ENCODE data around the gene NECTIN4. TPM values are rescaled to one million over a fixed set of nuclear protein-coding genes. Genes with fewer than 3 reads are reported as not detected.

The NECTIN4 gene
- total and polyA plus RNA-seq, 2 of the 13 experiments (the other 11 are each of a cell fraction or from before 2014, with no cell fraction given), result 5.9 to 12.4 TPM

GRCh38 chr1:161117759-161118581, 28.6 kb upstream of the NECTIN4 start, which contains the start of the genes NIT1 and PFDN2 (continued):
- TF ChIP-seq ZBTB33 (CRISPR knock-in tag; IDR thresholded peaks at IDR 0.05) (no peak), SMAD9 (CRISPR knock-in tag; IDR thresholded peaks at IDR 0.05) (no peak), ZNF883 (CRISPR knock-in tag; IDR thresholded peaks at IDR 0.05; ENCODE audit: not compliant biosample characterization) (peak; percentile 70), ZNF619 (CRISPR knock-in tag; IDR thresholded peaks at IDR 0.05) (peak; percentile 89), ETV6 (CRISPR knock-in tag; conservative IDR thresholded peaks at IDR 0.05) (peak; percentile 79), KDM6A (CRISPR knock-in tag; IDR thresholded peaks at IDR 0.05; ENCODE audit: low read depth) (0 out of 2 replicates have a peak, but pooled peaks have one; percentile 35), POLR2A (IDR thresholded peaks at IDR 0.05; ENCODE audit: insufficient read depth in 1 of 2, low read depth in 2 of 2, low read length in 2 of 2) (peak; percentile 62 to 88), ZBTB37 (CRISPR knock-in tag; IDR thresholded peaks at IDR 0.05) (no peak), ZBTB46 (CRISPR knock-in tag; IDR thresholded peaks at IDR 0.05; ENCODE audit: borderline replicate concordance) (no peak), RXRA (CRISPR knock-in tag; IDR thresholded peaks at IDR 0.05) (peak; percentile 22; the same call in 1 of the 2 replicates), PBX3 (CRISPR knock-in tag; IDR thresholded peaks at IDR 0.05; ENCODE audit: borderline replicate concordance) (no peak), DNMT3B (CRISPR knock-in tag; conservative IDR thresholded peaks at IDR 0.05) (no peak), ZSCAN22 (CRISPR knock-in tag; IDR thresholded peaks at IDR 0.05) (0 out of 2 replicates have a peak, but pooled peaks have one; percentile 26), RAD51 (IDR thresholded peaks at IDR 0.05; ENCODE audit: borderline replicate concordance) (no peak), ZNF367 (CRISPR knock-in tag; IDR thresholded peaks at IDR 0.05; ENCODE audit: borderline replicate concordance) (0 out of 2 replicates have a peak, but pooled peaks have one; percentile 32), CBX1 (IDR thresholded peaks at IDR 0.05; ENCODE audit: low read depth) (peak; percentile 66), SPEN (CRISPR knock-in tag; IDR thresholded peaks at IDR 0.05; ENCODE audit: low read depth) (peak; percentile 80), ZNF574 (CRISPR knock-in tag; IDR thresholded peaks at IDR 0.05) (peak; percentile 90), HIVEP1 (CRISPR knock-in tag; IDR thresholded peaks at IDR 0.05) (peak; percentile 43; the same call in 1 of the 2 replicates), JARID2 (CRISPR knock-in tag; IDR thresholded peaks at IDR 0.05; ENCODE audit: insufficient replicate concordance) (peak; percentile 33), BCL6 (CRISPR knock-in tag; IDR thresholded peaks at IDR 0.05) (peak; percentile 45; the same call in 1 of the 2 replicates)

All from HepG2 (cell line).